HepG2 (cell line): ENCODE results near the gene UGT2A3. TPM values are rescaled to one million over a fixed set of nuclear protein-coding genes. Genes with fewer than 3 reads are reported as not detected.

Experiments
- AGO2 ChIP-seq: fragments of 200-400 bp; formaldehyde crosslinking; optimal IDR thresholded peaks from 2 replicates; pipeline ENCODE3; 2017; ENCODE audit warnings: mild to moderate bottlenecking, low read depth, low read length, moderate library complexity
- BHLHE40 ChIP-seq: IDR thresholded peaks from 2 replicates; pipeline ENCODE4 v1.6.1; 2011; ENCODE audit warnings: low read length, improper control_type of control experiment
- MAFF ChIP-seq: IDR thresholded peaks from 2 replicates; pipeline ENCODE4 v1.6.1; 2011; ENCODE audit warnings: low read depth, low read length, improper control_type of control experiment
- RFX5 ChIP-seq: IDR thresholded peaks from 2 replicates; pipeline ENCODE4 v1.6.1; 2011; ENCODE audit warnings: low read depth, low read length, improper control_type of control experiment
- SUZ12 ChIP-seq: fragments of 150-350 bp; IDR thresholded peaks from 2 replicates; pipeline ENCODE4 v1.6.1; 2014; ENCODE audit warnings: low read depth, low read length
- TEAD2 ChIP-seq: sonication (generic); formaldehyde crosslinking; IDR thresholded peaks from 2 replicates; pipeline ENCODE4 v1.9.0; 2021; ENCODE audit warnings: missing genetic modification reagents
- ZNF530 ChIP-seq: sonication (generic); formaldehyde crosslinking; IDR thresholded peaks from 2 replicates; pipeline ENCODE4 v1.5.0; 2020; ENCODE audit warnings: low read depth, mild to moderate bottlenecking, missing genetic modification reagents
- ZNF644 ChIP-seq: IDR thresholded peaks from 2 replicates; pipeline ENCODE4 v1.6.1; 2016; ENCODE audit warnings: low read depth
- polyA plus RNA-seq, 8 experiments: library from polyadenylated mRNA; depleted of rRNA in 3 of 8; stranded (reverse) in 7 of 8; unstranded in 1 of 8; fragments of >200 nt; fragmentation: Illumina TruSeq in 4 of 8; extraction: Trizol in 4 of 8; gene quantifications; 2 replicates each; pipeline versions ENCODE4 v1.2.1 to v1.2.3, GENCODE V29; 2011 to 2016; ENCODE audit warnings: low read depth in 4 of 8, missing spikeins in 1 of 8, mixed read lengths in 1 of 8; ENCODE audit not compliant: insufficient read depth in 1 of 8
- total RNA-seq, 5 experiments: library from RNA; depleted of rRNA; stranded (reverse); fragments of >200 nt; fragmentation: Illumina TruSeq; extraction: Trizol; gene quantifications; 2 replicates each; pipeline ENCODE4 v1.2.3, GENCODE V29; 2016; ENCODE audit warnings: low read depth in 1 of 5
- TF ChIP-seq, protein P1 (sequence below): sonication (generic); formaldehyde crosslinking; IDR thresholded peaks from 2 replicates; pipeline ENCODE4 v1.8.0; 2022; ENCODE audit warnings: missing genetic modification reagents, mild to moderate bottlenecking, moderate library complexity, borderline replicate concordance
- TF ChIP-seq, protein P2 (sequence below): sonication (generic); formaldehyde crosslinking; IDR thresholded peaks from 2 replicates; pipeline ENCODE4 v1.4.0; 2020; ENCODE audit warnings: missing genetic modification reagents, borderline replicate concordance
- TF ChIP-seq, protein P3 (sequence below): sonication (generic); formaldehyde crosslinking; conservative IDR thresholded peaks from 2 replicates; pipeline ENCODE4 v1.4.0; 2020; ENCODE audit warnings: missing genetic modification reagents
- TF ChIP-seq, protein P4 (sequence below), 2 experiments: fragments of 450-650 bp in 1 of 2; sonication (generic) in 1 of 2; formaldehyde crosslinking in 1 of 2; IDR thresholded peaks; 2 replicates each; pipeline versions ENCODE4 v1.6.1 to v1.8.0; 2016 to 2022; ENCODE audit warnings: antibody characterized with exemption in 1 of 2, mild to moderate bottlenecking in 1 of 2, missing genetic modification reagents in 1 of 2
- TF ChIP-seq, protein P5 (sequence below): IDR thresholded peaks from 2 replicates; pipeline ENCODE4 v1.6.1; 2012; ENCODE audit warnings: inconsistent platforms

The UGT2A3 gene
- total and polyA plus RNA-seq, 2 of the 13 experiments (the other 11 are each of a cell fraction or from before 2014, with no cell fraction given) = 61.3 to 97.2 TPM

DNA sequence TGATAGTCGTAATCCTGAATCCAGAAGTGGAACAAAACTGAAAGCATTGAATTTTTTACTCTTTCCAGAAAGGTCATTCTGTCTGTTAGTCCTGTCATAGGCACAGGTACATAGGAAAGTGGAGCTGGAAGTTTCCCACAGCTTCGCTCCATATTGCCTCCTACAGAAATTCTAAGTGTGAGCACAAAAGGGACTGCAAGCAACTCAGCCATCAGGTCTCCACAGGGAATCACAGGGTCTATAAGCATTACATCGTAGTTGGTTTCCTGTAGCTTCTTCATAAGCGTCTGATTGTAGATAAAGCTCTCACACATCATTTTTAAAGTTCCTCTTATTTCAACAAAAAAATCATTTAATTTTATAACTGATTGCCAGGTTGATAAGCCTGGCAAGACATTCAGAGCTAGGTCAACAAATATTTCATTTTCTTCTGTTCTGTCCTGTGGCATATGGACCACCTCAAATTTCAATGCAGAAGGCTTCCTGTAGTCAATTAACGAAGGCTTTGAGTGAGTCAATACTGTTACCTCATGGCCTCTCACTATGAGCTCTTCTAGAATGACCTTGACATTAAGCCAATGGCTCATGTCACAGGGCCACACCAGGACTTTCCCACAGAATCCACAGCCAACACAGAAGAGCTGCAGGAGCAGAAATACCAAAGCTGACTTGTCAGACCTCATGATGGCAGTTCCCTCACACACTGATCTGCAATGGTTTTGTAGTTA lies at the start of gene UGT2A3 (continued):
- TF ChIP-seq, protein P1, sequence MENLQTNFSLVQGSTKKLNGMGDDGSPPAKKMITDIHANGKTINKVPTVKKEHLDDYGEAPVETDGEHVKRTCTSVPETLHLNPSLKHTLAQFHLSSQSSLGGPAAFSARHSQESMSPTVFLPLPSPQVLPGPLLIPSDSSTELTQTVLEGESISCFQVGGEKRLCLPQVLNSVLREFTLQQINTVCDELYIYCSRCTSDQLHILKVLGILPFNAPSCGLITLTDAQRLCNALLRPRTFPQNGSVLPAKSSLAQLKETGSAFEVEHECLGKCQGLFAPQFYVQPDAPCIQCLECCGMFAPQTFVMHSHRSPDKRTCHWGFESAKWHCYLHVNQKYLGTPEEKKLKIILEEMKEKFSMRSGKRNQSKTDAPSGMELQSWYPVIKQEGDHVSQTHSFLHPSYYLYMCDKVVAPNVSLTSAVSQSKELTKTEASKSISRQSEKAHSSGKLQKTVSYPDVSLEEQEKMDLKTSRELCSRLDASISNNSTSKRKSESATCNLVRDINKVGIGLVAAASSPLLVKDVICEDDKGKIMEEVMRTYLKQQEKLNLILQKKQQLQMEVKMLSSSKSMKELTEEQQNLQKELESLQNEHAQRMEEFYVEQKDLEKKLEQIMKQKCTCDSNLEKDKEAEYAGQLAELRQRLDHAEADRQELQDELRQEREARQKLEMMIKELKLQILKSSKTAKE (CRISPR knock-in tag) = peak; percentile 80
- TF ChIP-seq, protein P2, sequence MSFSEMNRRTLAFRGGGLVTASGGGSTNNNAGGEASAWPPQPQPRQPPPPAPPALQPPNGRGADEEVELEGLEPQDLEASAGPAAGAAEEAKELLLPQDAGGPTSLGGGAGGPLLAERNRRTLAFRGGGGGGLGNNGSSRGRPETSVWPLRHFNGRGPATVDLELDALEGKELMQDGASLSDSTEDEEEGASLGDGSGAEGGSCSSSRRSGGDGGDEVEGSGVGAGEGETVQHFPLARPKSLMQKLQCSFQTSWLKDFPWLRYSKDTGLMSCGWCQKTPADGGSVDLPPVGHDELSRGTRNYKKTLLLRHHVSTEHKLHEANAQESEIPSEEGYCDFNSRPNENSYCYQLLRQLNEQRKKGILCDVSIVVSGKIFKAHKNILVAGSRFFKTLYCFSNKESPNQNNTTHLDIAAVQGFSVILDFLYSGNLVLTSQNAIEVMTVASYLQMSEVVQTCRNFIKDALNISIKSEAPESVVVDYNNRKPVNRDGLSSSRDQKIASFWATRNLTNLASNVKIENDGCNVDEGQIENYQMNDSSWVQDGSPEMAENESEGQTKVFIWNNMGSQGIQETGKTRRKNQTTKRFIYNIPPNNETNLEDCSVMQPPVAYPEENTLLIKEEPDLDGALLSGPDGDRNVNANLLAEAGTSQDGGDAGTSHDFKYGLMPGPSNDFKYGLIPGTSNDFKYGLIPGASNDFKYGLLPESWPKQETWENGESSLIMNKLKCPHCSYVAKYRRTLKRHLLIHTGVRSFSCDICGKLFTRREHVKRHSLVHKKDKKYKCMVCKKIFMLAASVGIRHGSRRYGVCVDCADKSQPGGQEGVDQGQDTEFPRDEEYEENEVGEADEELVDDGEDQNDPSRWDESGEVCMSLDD = no peak
- TF ChIP-seq TEAD2 (no peak), ZNF530 (CRISPR knock-in tag) (no peak), BHLHE40 (0 out of 2 replicates have a peak, but pooled peaks have one; percentile 17), MAFF (peak; percentile 58), SUZ12 (no peak), RFX5 (0 out of 2 replicates have a peak, but pooled peaks have one; percentile 19), AGO2 (no peak), ZNF644 (CRISPR knock-in tag) (peak; percentile 95)
- TF ChIP-seq, protein P3, sequence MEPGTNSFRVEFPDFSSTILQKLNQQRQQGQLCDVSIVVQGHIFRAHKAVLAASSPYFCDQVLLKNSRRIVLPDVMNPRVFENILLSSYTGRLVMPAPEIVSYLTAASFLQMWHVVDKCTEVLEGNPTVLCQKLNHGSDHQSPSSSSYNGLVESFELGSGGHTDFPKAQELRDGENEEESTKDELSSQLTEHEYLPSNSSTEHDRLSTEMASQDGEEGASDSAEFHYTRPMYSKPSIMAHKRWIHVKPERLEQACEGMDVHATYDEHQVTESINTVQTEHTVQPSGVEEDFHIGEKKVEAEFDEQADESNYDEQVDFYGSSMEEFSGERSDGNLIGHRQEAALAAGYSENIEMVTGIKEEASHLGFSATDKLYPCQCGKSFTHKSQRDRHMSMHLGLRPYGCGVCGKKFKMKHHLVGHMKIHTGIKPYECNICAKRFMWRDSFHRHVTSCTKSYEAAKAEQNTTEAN (CRISPR knock-in tag) = no peak; the same call in none of the 2 replicates
- TF ChIP-seq, protein P4, sequence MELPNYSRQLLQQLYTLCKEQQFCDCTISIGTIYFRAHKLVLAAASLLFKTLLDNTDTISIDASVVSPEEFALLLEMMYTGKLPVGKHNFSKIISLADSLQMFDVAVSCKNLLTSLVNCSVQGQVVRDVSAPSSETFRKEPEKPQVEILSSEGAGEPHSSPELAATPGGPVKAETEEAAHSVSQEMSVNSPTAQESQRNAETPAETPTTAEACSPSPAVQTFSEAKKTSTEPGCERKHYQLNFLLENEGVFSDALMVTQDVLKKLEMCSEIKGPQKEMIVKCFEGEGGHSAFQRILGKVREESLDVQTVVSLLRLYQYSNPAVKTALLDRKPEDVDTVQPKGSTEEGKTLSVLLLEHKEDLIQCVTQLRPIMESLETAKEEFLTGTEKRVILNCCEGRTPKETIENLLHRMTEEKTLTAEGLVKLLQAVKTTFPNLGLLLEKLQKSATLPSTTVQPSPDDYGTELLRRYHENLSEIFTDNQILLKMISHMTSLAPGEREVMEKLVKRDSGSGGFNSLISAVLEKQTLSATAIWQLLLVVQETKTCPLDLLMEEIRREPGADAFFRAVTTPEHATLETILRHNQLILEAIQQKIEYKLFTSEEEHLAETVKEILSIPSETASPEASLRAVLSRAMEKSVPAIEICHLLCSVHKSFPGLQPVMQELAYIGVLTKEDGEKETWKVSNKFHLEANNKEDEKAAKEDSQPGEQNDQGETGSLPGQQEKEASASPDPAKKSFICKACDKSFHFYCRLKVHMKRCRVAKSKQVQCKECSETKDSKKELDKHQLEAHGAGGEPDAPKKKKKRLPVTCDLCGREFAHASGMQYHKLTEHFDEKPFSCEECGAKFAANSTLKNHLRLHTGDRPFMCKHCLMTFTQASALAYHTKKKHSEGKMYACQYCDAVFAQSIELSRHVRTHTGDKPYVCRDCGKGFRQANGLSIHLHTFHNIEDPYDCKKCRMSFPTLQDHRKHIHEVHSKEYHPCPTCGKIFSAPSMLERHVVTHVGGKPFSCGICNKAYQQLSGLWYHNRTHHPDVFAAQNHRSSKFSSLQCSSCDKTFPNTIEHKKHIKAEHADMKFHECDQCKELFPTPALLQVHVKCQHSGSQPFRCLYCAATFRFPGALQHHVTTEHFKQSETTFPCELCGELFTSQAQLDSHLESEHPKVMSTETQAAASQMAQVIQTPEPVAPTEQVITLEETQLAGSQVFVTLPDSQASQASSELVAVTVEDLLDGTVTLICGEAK (IDR thresholded peaks at IDR 0.05) = no peak
- TF ChIP-seq, protein P4 (CRISPR knock-in tag; IDR thresholded peaks at IDR 0.05) = no peak; the same call in 1 of the 2 replicates
- TF ChIP-seq, protein P5, sequence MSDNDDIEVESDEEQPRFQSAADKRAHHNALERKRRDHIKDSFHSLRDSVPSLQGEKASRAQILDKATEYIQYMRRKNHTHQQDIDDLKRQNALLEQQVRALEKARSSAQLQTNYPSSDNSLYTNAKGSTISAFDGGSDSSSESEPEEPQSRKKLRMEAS = peak; percentile 46
